Body of pancreas (tissue), 4 donors: ENCODE measurements around the gene SPTBN2.

ENCODE experiments used
- POLR2A ChIP-seq, 3 donors: fragments of 450-650 bp; IDR thresholded peaks; one replicate each; pipeline ENCODE4 v1.6.1; 2016; ENCODE audit warnings: antibody characterized with exemption in 3 of 3, mild to moderate bottlenecking in 2 of 3
- TF ChIP-seq, protein P1 (sequence below), 7 experiments: fragments of 450-650 bp in 4 of 7; fragments of 200-600 bp in 3 of 7; sonication (generic) in 3 of 7; IDR thresholded peaks; one replicate each; pipeline ENCODE4 v1.5.1; 2016 to 2019; ENCODE audit warnings: antibody characterized with exemption in 7 of 7

- TF ChIP-seq, protein P1, sequence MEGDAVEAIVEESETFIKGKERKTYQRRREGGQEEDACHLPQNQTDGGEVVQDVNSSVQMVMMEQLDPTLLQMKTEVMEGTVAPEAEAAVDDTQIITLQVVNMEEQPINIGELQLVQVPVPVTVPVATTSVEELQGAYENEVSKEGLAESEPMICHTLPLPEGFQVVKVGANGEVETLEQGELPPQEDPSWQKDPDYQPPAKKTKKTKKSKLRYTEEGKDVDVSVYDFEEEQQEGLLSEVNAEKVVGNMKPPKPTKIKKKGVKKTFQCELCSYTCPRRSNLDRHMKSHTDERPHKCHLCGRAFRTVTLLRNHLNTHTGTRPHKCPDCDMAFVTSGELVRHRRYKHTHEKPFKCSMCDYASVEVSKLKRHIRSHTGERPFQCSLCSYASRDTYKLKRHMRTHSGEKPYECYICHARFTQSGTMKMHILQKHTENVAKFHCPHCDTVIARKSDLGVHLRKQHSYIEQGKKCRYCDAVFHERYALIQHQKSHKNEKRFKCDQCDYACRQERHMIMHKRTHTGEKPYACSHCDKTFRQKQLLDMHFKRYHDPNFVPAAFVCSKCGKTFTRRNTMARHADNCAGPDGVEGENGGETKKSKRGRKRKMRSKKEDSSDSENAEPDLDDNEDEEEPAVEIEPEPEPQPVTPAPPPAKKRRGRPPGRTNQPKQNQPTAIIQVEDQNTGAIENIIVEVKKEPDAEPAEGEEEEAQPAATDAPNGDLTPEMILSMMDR (IDR thresholded peaks at IDR 0.05): no peak
- TF ChIP-seq POLR2A (IDR thresholded peaks at IDR 0.05): no peak
These were observed 38.6 kb upstream of the SPTBN2 start for GRCh38 chr11:66767666-66768065.
